PFSK-1 (cell line): ENCODE measurements around the gene HGFAC.

Source experiments
- FOXP2 ChIP-seq: optimal IDR thresholded peaks from 2 replicates; pipeline ENCODE3; 2011; ENCODE audit warnings: borderline replicate concordance, control low read depth, inconsistent platforms; ENCODE audit not compliant: insufficient read depth; ENCODE audit errors: extremely low read length, extremely low read depth
- POLR2AphosphoS5 ChIP-seq: IDR thresholded peaks from 2 replicates; pipeline ENCODE4 v1.6.1; 2012; ENCODE audit warnings: low read depth, mild to moderate bottlenecking, control low read depth, low read length, moderate library complexity
- REST ChIP-seq, 2 experiments: IDR thresholded peaks; 2 replicates each; pipeline versions ENCODE4 v1.6.1 to v1.8.0; 2011 to 2012; ENCODE audit warnings: low read depth in 2 of 2, low read length in 2 of 2, control low read depth in 1 of 2, inconsistent platforms in 1 of 2, mild to moderate bottlenecking in 1 of 2, moderate library complexity in 1 of 2; ENCODE audit not compliant: insufficient read depth in 1 of 2
- SIN3A ChIP-seq: IDR thresholded peaks from 2 replicates; pipeline ENCODE4 v1.6.1; 2012; ENCODE audit warnings: mild to moderate bottlenecking, low read length, moderate library complexity, borderline replicate concordance; ENCODE audit not compliant: insufficient read depth
- TAF1 ChIP-seq: IDR thresholded peaks from 2 replicates; pipeline ENCODE4 v1.6.1; 2012; ENCODE audit warnings: low read length, control low read depth, borderline replicate concordance; ENCODE audit not compliant: insufficient read depth

DNA sequence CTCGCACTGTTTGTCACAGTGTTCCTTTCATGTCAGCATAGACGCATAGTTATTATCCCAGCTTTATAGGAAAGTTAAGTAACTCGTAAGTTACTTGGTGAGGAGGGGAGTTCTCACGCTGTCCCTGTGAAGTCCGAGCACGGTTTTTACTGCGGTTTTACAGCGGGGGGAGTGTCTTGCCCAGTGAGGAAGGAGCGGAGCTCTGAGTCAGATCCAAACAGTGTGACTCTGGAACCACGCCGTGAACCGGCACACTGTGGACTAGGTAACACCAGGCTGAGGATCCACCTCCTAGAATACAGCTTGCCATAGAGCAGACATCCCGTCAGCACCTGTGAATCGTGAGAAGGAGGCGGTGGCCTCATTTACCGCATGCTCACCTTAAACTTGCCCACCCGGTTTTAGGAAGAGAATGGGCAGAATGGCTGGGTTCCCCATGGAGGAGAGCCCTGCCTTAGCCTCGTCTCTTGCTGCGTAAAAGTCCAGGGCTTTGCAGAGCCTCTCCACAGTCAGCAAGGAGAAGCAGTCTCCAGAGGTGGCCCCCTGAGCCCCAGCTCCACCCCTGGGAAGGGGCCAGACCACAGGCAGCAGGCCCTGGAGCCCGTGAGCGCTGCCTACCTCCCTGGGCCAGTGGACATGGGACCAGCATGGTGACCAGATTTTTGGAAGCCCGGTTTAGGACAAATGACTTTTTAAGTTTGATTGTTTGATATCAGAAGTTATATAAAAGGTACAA, 40.2 kb upstream of the HGFAC start:
- no peak for TF ChIP-seq POLR2AphosphoS5
- no peak for TF ChIP-seq REST (IDR thresholded peaks at IDR 0.05; ENCODE audit: insufficient read depth in 1 of 2, low read depth in 2 of 2, low read length in 2 of 2)
- no peak for TF ChIP-seq TAF1
- no peak for TF ChIP-seq FOXP2
- TF ChIP-seq SIN3A: no peak
